HG03025 (cell line): ENCODE measurements around the gene TRDN.
"Not testable (repeated sequence)": the region's sequence is repeated elsewhere in the genome, so short reads cannot be mapped to it uniquely, and the experiment has no call there.

Experiments used
- ATAC-seq: cut with Tn5 transposase; IDR thresholded peaks from one replicate; pipeline ENCODE4 v1.9.1; 2021; ENCODE audit warnings: mild to moderate bottlenecking, moderate library complexity; ENCODE audit not compliant: unreplicated experiment, low FRiP score

TRDN gene

DNA sequence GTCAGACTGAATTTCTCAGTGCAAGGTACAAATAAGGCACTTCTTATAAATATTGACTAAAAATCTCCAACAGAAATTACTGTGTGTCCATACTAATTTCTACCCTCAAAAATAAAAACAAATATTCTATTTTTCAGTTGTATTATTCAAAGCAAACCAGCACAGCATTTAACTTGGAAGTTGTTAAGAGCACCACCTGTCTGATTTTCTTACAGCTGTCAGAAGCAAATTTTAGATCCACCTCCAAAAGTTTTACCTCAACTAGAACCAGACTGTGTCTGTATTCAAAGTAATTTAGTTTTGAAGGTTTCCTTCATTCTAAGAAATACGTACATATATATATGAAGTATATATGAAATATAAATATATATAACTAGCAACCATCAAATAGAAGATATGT lies 1.2 kb downstream of the TRDN start:
- ATAC-seq = no peak

DNA sequence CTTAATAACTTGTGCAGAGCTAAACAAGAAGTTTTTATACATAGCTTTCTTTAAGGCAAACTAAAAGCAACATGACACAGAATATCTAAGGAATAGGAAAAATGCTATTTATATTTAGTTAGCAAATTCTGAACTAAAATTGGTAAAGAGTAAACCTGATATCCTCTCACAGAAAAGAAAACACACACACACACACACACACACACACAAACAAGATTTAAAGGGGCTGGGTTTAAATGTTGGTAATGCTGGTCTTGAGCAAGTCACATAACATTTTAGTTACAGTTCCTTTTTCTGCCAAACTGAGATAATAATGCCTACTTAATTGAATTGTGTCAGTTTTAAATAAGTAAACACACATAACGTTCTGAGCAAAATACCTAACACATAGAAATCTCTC lies 1.6 kb downstream of the TRDN start:
- ATAC-seq = no peak

DNA sequence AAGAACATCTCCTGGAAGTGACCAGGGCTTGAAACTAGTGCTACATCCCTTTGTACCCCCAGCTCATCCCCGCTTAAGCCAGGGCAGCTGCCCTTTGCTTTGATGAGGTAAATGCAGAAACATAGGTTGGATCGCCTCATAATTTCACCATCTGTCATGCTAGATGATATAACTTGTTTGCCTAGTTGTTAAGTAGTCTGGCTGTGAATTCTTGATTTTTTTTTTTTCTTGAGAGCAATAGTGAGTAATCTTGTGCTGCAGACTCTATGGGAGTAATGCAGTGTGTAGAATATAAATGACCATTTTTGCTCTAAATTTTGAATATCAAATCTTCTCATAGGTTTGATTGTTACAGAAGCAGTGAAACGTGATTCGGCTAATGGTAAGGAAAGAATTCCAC lies 4.1 kb downstream of the TRDN start:
- no peak for ATAC-seq

DNA sequence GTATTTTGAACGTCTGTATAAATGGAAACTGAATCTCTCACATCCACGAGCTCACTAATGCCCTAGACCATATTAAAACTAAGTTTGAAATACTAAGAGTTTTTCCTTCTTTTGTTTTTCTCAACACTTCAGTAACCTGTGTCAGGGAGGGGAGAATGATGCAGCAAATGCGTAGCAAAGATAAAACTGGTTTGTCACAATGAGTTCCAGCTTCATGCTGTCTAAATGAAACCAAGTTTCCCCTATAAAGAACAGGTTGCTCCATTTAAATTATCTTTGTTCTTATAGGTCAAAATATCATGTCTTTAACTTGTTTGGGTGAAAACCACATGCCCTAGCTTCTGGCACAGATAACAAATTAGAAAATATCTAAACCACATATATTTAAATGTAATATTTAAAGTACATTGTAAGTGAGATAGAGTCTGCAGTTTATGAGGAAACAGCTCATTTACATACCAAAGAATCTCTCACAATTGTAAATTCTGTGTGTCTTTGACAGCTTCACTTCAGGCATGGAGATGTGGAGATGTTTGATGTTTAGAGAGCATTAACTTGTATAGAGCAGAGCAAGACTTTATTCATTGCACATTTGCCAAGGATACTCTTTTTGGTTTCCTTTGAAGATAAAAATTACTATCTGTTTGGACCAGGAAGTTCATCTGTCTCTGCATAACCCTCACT lies 7.3 kb downstream of the TRDN start:
- no peak for ATAC-seq

DNA sequence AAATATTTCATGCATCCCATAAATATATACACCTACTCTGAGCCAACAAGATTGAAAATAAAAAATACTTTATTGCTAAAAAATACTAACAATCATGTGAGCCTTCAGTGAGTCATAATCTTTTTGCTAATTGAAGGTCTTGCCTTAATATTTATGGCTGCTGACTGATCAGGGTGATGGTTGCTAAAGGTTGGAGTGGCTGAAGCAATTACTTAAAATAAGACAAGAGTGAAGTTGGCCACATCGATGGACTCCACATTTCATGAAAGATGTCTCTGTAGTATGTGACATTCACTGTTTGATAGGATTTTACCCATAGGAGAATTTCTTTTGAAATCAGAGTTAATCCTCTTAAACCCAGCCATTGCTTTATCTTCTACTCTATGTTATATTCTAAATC lies 11.1 kb downstream of the TRDN start:
- ATAC-seq = no peak

DNA sequence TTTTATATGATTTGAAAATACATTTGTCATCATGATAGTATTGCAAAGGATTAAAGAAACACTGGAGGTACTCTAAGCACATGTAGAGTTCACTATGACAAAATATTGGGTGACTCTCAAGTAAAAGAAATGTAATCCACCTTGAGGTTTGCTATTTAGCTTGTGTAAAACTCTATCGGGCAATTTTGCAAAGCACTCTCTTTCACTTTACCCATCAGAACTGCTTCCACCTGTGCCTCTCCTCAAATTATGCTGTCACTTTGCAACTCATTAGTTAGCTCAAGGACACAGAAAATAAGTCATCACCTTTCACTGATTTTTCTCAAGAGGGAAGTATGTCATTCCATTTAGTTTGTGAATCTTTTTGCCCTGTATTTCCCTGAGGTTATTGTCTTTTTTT lies 14.0 kb downstream of the TRDN start:
- no peak for ATAC-seq

DNA sequence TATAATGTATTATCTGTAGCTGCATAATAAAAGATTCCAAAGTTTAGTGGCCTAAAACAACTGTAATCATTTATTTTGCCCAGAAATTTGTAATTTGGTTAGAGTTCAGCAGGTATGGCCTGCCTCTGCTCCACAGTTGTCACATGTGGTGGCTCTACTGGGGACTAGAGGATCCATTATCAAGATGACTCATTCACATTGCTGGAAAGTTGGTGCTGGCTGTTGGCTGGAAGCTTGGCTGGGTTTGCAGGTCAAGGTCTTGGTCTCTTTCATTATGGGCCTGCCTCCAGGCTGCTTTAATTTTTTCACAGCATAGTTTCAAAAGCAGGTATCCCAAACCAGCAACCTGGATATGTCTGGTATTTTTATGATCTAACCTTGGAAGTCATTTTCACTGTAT lies 17.6 kb downstream of the TRDN start:
- no peak for ATAC-seq

DNA sequence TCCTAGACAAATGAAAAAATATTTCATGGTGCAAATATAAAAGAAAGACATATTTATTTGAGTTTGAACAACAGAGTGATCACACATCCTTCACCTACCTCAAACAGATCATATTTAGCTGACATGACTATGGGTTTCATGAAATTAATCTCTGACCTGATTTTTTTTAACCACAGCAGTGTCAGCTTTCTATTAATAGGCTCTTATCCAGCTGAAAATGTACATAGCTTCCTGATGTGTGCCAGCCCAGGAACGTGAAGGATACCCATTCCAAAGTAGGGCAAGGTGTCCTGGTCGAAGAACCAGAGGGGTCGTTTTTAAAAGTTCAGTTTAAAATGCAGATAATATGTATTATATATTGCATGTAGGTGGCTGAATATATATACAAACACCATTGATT lies 19.8 kb downstream of the TRDN start:
- ATAC-seq = no peak

DNA sequence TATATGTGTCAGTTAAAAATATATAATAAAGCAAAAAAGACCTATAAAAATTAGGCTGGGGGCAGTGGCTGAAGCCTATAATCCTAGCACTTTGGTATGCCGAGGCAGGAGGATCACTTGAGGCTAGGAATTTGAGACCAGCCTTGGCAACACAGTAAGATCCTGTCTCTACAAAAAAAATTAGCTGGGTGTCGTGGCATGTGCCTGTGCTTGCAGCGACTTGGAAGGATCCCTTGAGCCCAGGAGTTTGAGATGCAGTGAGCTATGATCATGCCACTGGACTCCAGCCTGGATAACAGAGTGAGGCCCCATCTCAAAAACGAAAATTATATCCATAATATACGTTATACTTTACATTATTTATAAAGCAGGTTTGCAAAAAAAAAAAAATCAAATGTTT lies 20.7 kb downstream of the TRDN start:
- no peak for ATAC-seq

DNA sequence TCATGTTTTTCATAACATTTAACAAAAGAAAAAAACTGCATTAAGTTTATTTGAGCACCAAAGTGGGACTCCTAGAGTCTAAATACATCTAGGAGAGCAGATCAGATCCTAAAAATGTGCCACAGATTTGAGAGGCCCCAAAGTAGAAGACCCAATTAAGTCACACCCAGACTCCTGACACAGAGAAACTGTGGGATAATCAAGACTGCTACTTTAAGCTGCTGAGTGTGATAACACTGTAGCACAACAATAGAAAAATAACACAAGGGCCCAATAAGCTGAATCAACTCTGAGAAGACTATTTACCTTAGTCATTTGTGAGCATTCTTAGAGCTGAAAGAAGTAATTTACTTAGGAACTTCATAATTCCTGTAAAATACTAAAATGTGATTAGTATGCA lies 26.0 kb downstream of the TRDN start:
- ATAC-seq = no peak

DNA sequence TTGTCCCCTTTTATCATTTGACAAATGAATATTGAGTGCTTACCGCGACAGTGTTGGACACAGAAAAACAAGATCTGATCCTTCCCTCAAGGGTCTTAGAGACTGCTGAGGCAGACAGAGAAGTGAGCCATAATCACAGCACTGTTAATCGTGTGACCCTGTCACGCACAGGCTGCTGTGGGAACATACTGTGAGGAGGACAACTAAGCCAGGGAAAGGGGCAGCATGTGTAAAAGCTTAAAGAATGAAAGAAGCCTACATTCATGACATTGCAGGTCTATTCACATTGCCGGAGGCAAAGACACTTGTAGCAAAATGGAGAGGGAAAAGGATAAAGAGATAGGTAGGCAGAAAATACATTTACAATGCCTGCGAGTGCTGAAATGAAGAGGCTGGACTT lies 32.7 kb downstream of the TRDN start:
- no peak for ATAC-seq

DNA sequence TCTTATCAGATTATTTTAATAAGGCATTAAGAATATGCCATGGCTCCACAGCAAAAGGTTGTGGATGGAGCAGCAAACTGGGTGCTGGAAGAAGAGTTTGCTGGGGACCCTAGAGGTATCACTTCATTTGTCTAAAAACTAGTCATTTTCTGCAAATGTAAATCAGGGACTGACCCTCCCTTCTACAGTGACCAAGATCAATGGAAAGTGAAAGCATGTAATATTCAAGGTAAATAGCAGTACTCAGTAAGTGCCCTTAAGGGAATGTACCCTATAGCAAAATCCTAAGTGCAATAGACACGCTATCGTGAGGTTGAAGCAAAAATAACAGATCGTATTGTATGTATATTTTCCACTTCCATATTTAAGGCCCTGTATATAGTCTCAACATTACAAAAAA lies 38.7 kb downstream of the TRDN start:
- ATAC-seq = peak; percentile 62

DNA sequence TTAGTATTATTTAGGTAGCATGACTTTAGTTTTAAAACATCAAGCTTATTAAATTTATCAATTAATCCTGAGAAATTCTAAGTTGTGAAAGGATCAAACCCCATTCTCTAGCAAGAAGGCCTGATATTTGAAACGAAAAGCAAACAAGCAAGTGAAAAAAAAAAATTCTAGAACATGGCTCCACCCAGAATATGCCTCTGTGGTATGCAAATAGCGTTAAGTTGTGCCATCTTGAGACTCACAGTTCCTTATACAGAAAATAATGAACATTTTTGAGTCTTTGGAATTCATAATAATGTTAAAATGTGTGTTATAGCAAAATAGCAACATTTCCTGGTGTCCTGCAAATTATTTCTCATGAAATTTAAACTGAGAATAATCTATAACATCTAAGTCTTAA lies 42.0 kb downstream of the TRDN start:
- ATAC-seq = no peak

DNA sequence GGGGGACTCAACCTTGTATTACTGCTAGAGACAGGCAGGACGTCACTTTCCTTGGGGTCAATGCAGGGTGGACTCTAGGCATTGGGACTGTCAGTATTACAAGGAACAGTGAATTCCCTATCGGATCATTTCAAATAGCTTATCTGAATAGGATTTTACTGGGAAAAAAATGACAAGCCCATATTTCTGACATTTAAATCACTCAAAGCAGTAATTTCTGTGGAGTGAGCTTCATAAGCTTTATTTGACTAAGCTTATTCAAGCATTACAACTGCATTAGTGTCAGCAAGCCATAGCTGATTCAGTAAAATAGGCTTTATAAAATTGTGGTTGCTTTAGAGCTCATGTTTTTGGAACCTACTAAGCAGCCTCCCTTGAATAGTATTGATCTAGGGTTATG lies 44.3 kb downstream of the TRDN start:
- ATAC-seq = no peak

DNA sequence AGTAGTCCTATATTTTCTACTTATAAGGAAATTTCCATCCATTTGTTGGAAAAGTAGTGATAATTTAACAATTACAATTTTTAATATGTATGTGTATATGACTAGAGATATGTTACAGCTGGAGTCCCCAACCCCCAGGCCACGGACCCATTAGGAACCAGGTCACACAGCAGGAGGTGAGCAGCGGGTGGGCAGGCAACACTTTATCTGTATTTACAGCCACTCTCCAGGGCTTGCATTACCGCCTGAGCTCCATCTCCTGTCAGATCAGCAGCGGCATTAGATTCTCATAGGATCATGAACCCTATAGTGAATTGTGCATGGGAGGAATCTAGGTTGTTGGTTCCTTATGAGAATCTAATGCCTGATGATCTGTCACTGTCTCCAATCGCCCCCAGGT lies 46.8 kb downstream of the TRDN start:
- no peak for ATAC-seq

DNA sequence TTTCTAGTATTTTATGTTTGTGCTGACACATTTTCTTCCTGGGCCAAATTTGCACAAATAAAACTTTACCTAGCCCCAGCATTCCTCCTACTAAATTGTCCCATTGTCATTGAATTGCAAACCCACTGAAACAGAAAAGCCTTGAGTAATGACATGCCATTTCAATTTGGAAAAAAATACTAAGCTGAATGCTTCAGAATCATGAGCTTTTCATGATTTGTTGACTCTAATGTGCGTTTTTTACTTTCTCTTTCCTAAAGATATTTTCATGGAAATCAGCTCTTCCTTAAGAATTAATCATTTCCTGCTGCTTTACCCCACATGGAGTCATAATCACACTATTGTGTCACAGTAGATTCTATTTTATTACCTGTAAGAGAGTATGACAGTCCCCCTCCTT lies 47.4 kb downstream of the TRDN start:
- no peak for ATAC-seq

DNA sequence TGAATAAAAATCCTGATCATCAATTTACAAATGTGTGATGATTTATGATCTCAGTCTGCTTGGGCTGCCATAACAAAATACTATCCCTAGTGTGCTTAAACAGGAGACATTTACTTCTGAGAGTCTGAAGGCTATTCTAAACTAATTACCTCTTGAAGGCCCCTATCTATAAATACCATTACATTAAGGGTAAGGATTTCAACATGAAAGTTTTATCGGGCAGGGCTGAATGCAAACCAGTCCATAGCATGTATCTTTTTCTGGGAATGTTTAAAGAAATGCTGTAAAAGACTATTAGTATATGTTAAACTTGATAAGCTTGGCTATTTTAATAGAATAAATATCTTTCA lies 48.2 kb downstream of the TRDN start:
- no peak for ATAC-seq

DNA sequence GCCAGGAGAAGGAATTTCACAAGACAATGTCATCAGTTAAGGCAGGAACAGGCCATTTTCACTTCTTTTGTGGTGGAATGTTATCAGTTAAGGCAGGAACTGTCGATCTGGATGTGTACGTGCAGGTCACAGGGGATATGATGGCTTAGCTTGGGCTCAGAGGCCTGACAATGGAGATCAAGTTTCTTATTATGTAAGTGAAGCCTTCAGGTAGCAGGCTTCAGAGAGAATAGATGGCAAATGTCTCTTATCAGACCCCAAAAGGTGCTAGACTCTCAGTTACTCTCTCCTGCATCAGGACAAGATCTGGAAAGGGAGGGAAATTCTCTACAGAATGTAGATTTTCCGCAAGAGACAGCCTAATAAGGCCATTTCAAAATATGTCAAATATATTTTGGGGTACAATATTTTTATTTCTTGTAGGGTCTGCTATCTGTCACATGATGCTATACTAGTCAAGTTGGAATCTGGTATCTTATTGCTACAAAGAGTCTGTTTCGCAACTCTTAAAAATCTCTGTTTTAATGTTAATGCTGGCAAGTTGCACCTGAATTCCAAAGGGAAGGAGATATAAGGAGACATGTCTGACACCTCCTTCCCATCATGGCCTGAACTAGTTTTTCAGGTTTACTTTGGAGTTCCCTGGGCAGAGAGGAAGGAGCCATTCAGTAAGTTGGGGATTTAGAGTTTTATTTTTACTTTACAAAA lies 48.8 kb downstream of the TRDN start:
- ATAC-seq = no peak

DNA sequence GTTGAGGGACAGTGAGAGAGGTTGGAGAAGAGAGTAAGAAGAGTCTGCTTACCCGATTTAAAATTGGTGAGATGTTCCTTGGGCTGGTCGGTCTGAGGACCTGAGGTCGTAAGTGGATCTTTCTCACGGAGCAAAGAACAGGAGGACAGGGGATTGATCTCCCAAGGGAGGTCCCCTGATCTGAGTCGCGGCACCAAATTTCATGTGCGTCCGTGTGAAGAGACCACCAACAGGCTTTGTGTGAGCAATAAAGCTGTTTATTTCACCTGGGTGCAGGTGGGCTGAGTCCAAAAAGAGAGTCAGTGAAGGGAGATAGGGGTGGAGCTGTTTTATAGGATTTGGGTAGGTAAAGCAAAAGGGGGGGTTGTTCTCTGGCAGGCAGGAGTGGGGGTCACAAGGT lies 49.3 kb downstream of the TRDN start:
- ATAC-seq = not testable (repeated sequence)

DNA sequence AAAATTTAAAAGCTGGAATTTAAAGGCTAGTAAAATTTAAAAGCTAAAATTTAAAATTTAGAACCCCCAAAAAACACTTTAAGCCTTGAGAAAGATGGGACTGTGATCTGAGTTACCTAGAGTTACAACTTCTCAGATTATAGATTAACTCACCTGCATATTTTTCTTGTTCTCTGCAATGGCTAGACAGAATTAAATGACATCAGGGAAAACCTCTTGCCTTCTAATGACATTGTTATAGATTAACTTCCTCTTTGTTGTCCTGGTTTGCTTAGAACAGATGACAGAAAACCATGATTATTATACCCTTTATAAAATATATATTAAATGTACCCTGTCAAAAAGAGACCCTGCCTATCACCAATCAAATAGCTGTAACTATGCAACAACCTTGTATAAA lies 56.4 kb downstream of the TRDN start:
- ATAC-seq = no peak

DNA sequence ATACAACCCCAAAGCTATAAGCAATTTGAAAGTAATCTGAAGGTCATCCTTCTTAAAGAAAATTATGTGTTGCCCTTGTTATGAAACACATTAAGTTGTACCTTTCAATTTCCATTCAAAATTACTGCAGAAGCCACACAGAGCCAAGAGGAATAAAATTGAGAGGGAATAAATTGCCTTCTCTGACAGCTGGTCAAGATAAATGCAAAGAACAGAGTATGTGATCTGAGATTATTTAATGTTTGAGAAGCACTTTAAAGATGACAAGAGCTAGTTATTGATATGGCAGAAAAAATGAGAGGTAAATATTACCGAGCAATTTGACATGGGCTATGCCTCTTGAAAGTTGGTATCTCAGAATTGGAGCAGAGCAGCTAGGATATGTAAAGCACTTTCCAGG lies 61.6 kb downstream of the TRDN start:
- no peak for ATAC-seq

DNA sequence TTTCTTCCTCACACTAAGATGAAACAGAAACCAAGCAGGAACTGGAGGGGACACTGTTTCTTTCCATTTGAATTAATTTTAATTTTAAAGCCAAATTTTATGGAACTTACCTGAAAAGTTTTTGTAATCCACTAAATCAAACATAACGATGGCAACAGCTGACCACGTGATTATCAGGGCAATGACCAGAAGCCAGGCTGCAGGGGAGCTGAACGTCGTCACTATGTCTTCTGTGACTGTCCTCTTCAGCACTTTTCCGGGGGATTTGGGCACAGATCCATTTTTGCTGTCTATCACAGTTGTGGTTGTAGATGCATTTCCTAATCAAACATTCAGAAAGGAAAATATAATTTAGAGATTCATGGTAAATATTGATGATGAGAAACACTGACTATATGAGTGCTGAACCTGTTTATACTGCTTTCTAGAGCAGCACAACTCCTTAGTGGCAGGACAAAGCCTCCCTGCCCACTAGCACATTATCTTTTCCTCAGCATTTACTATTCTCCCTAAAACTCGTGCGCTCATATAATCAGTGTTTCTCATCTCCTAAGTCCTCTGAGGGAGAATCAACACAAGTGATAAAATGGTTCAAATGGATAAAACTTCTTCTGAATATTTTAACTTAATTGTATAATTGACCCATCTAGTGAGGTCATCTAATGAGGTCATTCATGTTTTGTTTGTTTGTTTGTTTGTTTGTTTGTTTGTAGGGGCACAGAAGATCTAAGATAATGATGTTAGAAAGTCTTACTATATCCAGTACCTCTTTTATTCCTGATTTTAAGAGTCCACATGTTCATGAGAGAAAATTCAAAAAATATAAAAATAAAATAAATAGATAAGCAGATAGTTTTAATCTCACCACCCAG lies 65.7 kb downstream of the TRDN start:
- ATAC-seq = no peak
